Peyer's patch (tissue), 4 donors: ENCODE results near the gene GUCA2A. TPM values are rescaled to one million over a fixed set of nuclear protein-coding genes. Genes with fewer than 3 reads are reported as not detected.

ENCODE experiments used
- DNase-seq, 3 donors: peaks; one replicate each; pipeline ENCODE4 v3.0.0-alpha.2; 2017 to 2019
- H3K27ac ChIP-seq, 4 donors: fragments of 200-600 bp; sonication (generic); one replicate each; pipeline ENCODE4 v1.5.1; 2016 to 2019
- H3K27me3 ChIP-seq, 2 donors: fragments of 200-600 bp; sonication (generic); one replicate each; pipeline ENCODE4 v1.5.1; 2019
- H3K36me3 ChIP-seq, 3 donors: fragments of 200-600 bp; sonication (generic); one replicate each; pipeline ENCODE4 v1.5.1; 2016 to 2019
- H3K4me1 ChIP-seq, 4 donors: fragments of 200-600 bp; sonication (generic); one replicate each; pipeline ENCODE4 v1.5.1; 2016 to 2019
- H3K4me3 ChIP-seq, 4 donors: fragments of 200-600 bp; sonication (generic); 1 replicate in 3 of 4; 2 replicates in 1 of 4; pipeline ENCODE4 v1.5.1; 2016 to 2019; ENCODE audit warnings: mild to moderate bottlenecking in 1 of 4
- H3K9me3 ChIP-seq, 4 donors: fragments of 200-600 bp; sonication (generic); one replicate each; pipeline ENCODE4 v1.5.1; 2016 to 2019; ENCODE audit warnings: mild to moderate bottlenecking in 1 of 4
- CTCF ChIP-seq, 6 experiments: fragments of 450-650 bp in 4 of 6; fragments of 200-600 bp in 2 of 6; sonication (generic) in 1 of 6; IDR thresholded peaks; one replicate each; pipeline ENCODE4 v1.5.1; 2017 to 2019; ENCODE audit warnings: antibody characterized with exemption in 6 of 6, mild to moderate bottlenecking in 3 of 6, moderate library complexity in 1 of 6
- POLR2A ChIP-seq, 2 donors: fragments of 450-650 bp; IDR thresholded peaks; one replicate each; pipeline ENCODE4 v1.5.1; 2017; ENCODE audit warnings: antibody characterized with exemption in 2 of 2, mild to moderate bottlenecking in 2 of 2, moderate library complexity in 2 of 2
- total RNA-seq, 4 donors: library from RNA; depleted of rRNA; stranded (reverse); fragments of >200 nt; gene quantifications; one replicate each; pipeline ENCODE4 v1.1.0, GENCODE V29; 2016

The GUCA2A gene
- total RNA-seq, 4 donors from 2014 or later = 27.2 to 4,654 (median 2,038) TPM

GRCh38 chr1:42141978-42142377, 22.6 kb downstream of the GUCA2A start:
- no peak for DNase-seq
- Histone ChIP-seq H3K4me3 (no peak overlapping the region), H3K27ac (no peak overlapping the region), H3K9me3 (no peaks in the 10 kb centered on the region), H3K4me1 (no peaks in the 10 kb centered on the region), H3K27me3 (no peaks in the 10 kb centered on the region), H3K36me3 (no peaks in the 10 kb centered on the region)
- TF ChIP-seq CTCF (IDR thresholded peaks at IDR 0.05) (no peak), POLR2A (IDR thresholded peaks at IDR 0.05) (no peak)

GRCh38 chr1:42140191-42140590, 24.4 kb downstream of the GUCA2A start:
- Histone ChIP-seq H3K36me3 (no peaks in the 10 kb centered on the region), H3K4me1 (no peaks in the 10 kb centered on the region), H3K27ac (no peak overlapping the region), H3K9me3 (no peaks in the 10 kb centered on the region), H3K4me3 (no peak overlapping the region), H3K27me3 (no peaks in the 10 kb centered on the region)
- DNase-seq = no peak
- no peak for TF ChIP-seq CTCF (IDR thresholded peaks at IDR 0.05)
- no peak for TF ChIP-seq POLR2A (IDR thresholded peaks at IDR 0.05)

- Histone ChIP-seq H3K9me3 (no peaks in the 10 kb centered on the region), H3K4me1 (no peaks in the 10 kb centered on the region), H3K27me3 (no peaks in the 10 kb centered on the region), H3K4me3 (no peak overlapping the region), H3K27ac (no peak overlapping the region), H3K36me3 (no peaks in the 10 kb centered on the region)
- TF ChIP-seq CTCF (IDR thresholded peaks at IDR 0.05) (no peak), POLR2A (IDR thresholded peaks at IDR 0.05) (no peak)
- DNase-seq = no peak
Observed at GRCh38 chr1:42139444-42139843, 25.1 kb downstream of the GUCA2A start.

GRCh38 chr1:42138586-42138985, 26.0 kb downstream of the GUCA2A start:
- Histone ChIP-seq H3K9me3 (no peaks in the 10 kb centered on the region), H3K27me3 (no peaks in the 10 kb centered on the region), H3K4me1 (no peaks in the 10 kb centered on the region), H3K4me3 (no peak overlapping the region), H3K36me3 (no peaks in the 10 kb centered on the region), H3K27ac (no peak overlapping the region)
- TF ChIP-seq CTCF (IDR thresholded peaks at IDR 0.05) = no peak
- TF ChIP-seq POLR2A (IDR thresholded peaks at IDR 0.05) = no peak
- no peak for DNase-seq

GRCh38 chr1:42137766-42138165, 26.8 kb downstream of the GUCA2A start:
- Histone ChIP-seq H3K27me3 (no peaks in the 10 kb centered on the region), H3K27ac (no peak overlapping the region), H3K4me3 (no peak overlapping the region), H3K4me1 (no peaks in the 10 kb centered on the region), H3K9me3 (no peaks in the 10 kb centered on the region), H3K36me3 (no peaks in the 10 kb centered on the region)
- no peak for DNase-seq
- TF ChIP-seq POLR2A (IDR thresholded peaks at IDR 0.05) = no peak
- TF ChIP-seq CTCF (IDR thresholded peaks at IDR 0.05) = no peak

GRCh38 chr1:42136466-42136865, 28.1 kb downstream of the GUCA2A start:
- no peaks in the 10 kb centered on the region for H3K36me3 ChIP-seq
- no peak overlapping the region for H3K27ac ChIP-seq
- TF ChIP-seq CTCF (IDR thresholded peaks at IDR 0.05) = no peak
- TF ChIP-seq POLR2A (IDR thresholded peaks at IDR 0.05) = no peak
- DNase-seq = no peak
- no peaks in the 10 kb centered on the region for H3K9me3 ChIP-seq
- H3K4me3 ChIP-seq = no peak overlapping the region
- H3K27me3 ChIP-seq = no peaks in the 10 kb centered on the region
- H3K4me1 ChIP-seq = no peaks in the 10 kb centered on the region
